Measurements from ENCODE around the gene KCNMA1.

KCNMA1 gene

GRCh38 chr10:77091597-77092165, 545.9 kb downstream of the KCNMA1 start:
- DNase-seq (ENCODE audit: low read depth, low spot score) = no peak
- no peak overlapping the region for H3K4me3 ChIP-seq (ENCODE audit: low read length)

- no peak overlapping the region for H3K4me3 ChIP-seq (ENCODE audit: low read length)
- no peak for DNase-seq (ENCODE audit: low read depth, low spot score)
Observed at GRCh38 chr10:77090381-77091356, 546.9 kb downstream of the KCNMA1 start.

GRCh38 chr10:77087366-77087765, 550.2 kb downstream of the KCNMA1 start:
- H3K4me3 ChIP-seq (ENCODE audit: low read length) = no peak overlapping the region
- no peak for DNase-seq (ENCODE audit: low read depth, low spot score)

GRCh38 chr10:77086081-77086480, 551.5 kb downstream of the KCNMA1 start:
- DNase-seq (ENCODE audit: low read depth, low spot score) = no peak
- H3K4me3 ChIP-seq (ENCODE audit: low read length) = no peak overlapping the region

- no peak overlapping the region for H3K4me3 ChIP-seq (ENCODE audit: low read length)
- DNase-seq (ENCODE audit: low read depth, low spot score) = no peak
Observed at GRCh38 chr10:77085344-77085743, 552.3 kb downstream of the KCNMA1 start.

- H3K4me3 ChIP-seq (ENCODE audit: low read length) = no peak overlapping the region
- DNase-seq (ENCODE audit: low read depth, low spot score) = no peak
Observed at GRCh38 chr10:77084431-77085144, 553.0 kb downstream of the KCNMA1 start.

GRCh38 chr10:77082601-77083252, 554.9 kb downstream of the KCNMA1 start:
- H3K4me3 ChIP-seq (ENCODE audit: low read length) = no peak overlapping the region
- no peak for DNase-seq (ENCODE audit: low read depth, low spot score)

GRCh38 chr10:77081481-77081891, 556.1 kb downstream of the KCNMA1 start:
- no peak for DNase-seq (ENCODE audit: low read depth, low spot score)
- H3K4me3 ChIP-seq (ENCODE audit: low read length) = no peak overlapping the region

- H3K4me3 ChIP-seq (ENCODE audit: low read length) = no peak overlapping the region
- DNase-seq (ENCODE audit: low read depth, low spot score) = no peak
Observed at GRCh38 chr10:77080361-77081027, 557.1 kb downstream of the KCNMA1 start.

GRCh38 chr10:77079592-77080300, 557.9 kb downstream of the KCNMA1 start:
- no peak overlapping the region for H3K4me3 ChIP-seq (ENCODE audit: low read length)
- no peak for DNase-seq (ENCODE audit: low read depth, low spot score)

GRCh38 chr10:77077316-77077945, 560.2 kb downstream of the KCNMA1 start:
- no peak for DNase-seq (ENCODE audit: low read depth, low spot score)
- H3K4me3 ChIP-seq (ENCODE audit: low read length) = no peak overlapping the region

GRCh38 chr10:77075926-77076325, 561.7 kb downstream of the KCNMA1 start:
- no peak for DNase-seq (ENCODE audit: low read depth, low spot score)
- no peak overlapping the region for H3K4me3 ChIP-seq (ENCODE audit: low read length)

GRCh38 chr10:77074104-77074624, 563.4 kb downstream of the KCNMA1 start:
- no peak for DNase-seq (ENCODE audit: low read depth, low spot score)
- H3K4me3 ChIP-seq (ENCODE audit: low read length) = no peak overlapping the region

GRCh38 chr10:77073663-77073960, 564.0 kb downstream of the KCNMA1 start:
- DNase-seq (ENCODE audit: low read depth, low spot score) = no peak

GRCh38 chr10:77072836-77073662, 564.6 kb downstream of the KCNMA1 start:
- no peak for DNase-seq (ENCODE audit: low read depth, low spot score)
- no peak overlapping the region for H3K4me3 ChIP-seq (ENCODE audit: low read length)

More at GRCh38 chr10:77073663-77073960, 564.0 kb downstream of the KCNMA1 start:
- H3K4me3 ChIP-seq (ENCODE audit: low read length) = no peak overlapping the region

GRCh38 chr10:77072361-77072835, 565.2 kb downstream of the KCNMA1 start:
- DNase-seq (ENCODE audit: low read depth, low spot score) = no peak
- no peak overlapping the region for H3K4me3 ChIP-seq (ENCODE audit: low read length)

GRCh38 chr10:77071956-77072355, 565.7 kb downstream of the KCNMA1 start:
- DNase-seq (ENCODE audit: low read depth, low spot score) = no peak
- no peak overlapping the region for H3K4me3 ChIP-seq (ENCODE audit: low read length)

Data from Jurkat, Clone E6-1 (cell line).